CD4-positive, alpha-beta T cell treated with Interleukin-2 at 100 ng/mL for 4 hours (primary cell): ENCODE data around the gene HDHD5.

Experiments
- DNase-seq: peaks from one replicate; pipeline ENCODE4 v3.0.0-alpha.2; 2020; ENCODE audit warnings: low spot score

Gene HDHD5

DNA sequence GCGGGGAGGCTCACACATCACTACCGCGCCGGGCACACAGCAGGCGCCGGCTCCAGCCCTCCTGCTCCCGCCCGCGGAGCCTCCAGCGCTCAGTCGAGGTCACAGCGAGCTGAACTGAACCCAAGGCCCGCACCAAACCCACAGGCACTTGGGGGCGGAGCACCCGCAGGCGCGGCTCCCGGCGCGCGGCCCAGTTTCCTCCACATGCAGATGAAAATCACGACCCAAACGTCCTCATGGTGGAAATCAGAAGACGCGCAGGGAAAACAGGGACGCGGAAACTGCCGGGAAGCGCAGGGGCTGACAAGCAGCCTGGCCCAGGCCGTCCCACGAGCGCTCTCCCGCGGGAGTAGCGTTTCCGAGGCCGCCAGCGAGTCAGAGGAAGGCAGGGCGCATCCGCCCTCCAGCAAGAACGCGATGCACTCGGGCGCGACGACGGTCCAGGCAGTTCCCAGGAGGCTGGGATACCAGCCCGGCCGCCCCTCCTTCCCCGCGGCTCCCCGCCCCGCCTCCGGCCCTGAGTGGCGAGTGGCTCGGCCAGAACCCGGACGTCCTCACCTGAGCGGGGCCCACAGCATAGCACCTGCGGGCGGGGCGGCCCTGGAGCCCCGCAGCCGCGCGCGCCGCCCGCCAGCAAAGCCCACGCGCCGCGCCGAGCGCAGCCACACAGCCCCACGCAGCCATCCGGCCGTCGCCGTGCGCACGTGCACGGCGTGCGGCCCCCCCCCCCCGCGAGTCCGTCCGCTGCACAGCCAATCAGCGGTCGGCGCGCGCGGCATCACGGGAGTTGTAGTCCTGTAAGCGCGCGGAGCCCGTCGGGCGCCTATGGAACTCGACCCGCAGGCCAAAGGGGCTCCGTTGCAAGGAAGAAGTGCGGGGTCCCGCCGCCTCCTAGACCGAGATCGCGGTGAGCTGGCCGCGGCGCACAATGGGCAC lies at the start of gene HDHD5:
Gene HDHD5 (minus strand): TSS at position 710 of the 936 bp plus-strand sequence. CDS start 26 bp downstream, at position 684.
- peak; percentile 90 for DNase-seq

DNA sequence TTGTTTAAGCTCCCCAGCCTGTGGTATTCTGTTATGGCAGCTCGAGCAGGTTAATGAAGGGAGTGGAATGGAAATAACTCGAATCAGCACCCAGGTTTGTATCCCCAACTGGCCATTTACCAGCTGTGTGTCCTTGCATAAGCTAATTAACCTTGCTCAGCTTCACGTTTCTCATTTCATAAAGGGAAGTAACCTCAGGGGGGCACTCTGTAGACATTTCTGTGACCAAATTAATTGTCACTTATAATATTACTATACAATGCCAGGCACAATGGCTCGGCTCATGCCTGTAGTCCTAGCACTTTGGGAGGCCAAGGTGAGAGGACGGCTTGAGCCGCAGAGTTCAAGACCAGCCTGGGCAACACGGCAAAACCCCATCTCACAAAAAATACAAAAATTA lies 46.4 kb upstream of the HDHD5 start:
- DNase-seq, result no peak

DNA sequence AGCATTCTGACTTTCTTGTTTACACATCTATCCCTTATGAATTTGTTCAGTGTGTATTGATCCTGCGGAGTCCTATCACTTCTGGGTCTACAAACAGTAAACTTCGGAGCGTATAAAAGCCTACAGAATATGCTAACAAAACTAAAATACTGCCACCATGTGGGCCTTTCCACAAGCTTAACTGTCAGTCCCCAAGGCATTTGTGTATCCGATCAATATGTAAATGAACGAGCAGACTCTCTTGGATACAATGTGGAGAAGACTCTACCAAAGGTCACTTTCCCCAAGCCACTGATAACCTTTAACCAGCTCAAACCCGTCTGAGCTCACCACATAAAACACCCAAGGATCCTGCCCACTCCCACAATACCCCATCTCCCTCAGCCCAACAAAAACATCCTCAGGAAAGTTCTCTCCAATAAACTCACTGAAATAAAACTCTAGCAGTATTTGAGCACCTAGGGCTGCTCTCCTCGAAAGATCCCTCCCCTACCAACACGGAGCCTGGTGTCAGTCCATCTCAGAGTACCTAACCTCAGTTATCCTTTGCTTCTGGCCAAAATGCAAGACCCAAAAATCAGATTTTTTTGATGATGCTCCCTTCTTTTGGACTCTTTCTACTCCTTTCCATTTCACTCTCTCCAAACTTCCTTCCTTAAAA lies 42.3 kb upstream of the HDHD5 start:
- no peak for DNase-seq

DNA sequence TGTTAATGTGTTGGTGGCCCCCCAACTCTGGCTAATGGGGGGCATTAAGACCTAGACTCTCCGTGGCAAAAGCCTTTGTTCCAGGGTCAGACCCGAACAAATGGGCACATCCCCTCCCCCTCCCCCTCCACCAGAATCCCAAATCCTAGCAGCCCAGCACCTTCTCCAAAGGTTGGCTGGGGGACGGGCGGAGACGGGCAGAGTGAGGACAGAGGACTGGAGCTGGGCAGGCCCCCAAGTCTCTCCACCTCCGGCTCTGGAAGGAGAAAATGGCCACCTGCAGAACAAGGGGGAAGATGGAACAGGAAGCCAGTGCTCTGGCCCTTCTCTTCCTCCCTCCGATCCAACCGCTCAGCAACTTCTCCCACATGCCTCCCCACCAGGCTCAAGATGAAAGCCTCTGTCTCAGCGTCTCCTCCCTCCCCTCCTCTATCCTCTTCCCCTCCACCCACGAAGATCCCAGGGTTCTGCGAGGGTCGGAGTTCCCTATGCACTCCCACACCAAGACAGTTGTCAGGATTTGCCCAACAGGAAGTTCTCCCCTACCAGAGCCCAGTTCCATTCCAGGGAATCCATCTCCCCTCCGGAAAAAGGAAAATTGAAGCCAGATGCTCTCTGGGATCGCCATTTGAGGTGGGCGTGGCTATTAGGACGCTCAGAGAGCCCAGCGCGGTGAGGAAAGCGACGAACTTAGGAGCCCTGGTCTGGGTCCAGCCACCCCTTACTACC lies 40.1 kb upstream of the HDHD5 start:
- no peak for DNase-seq

DNA sequence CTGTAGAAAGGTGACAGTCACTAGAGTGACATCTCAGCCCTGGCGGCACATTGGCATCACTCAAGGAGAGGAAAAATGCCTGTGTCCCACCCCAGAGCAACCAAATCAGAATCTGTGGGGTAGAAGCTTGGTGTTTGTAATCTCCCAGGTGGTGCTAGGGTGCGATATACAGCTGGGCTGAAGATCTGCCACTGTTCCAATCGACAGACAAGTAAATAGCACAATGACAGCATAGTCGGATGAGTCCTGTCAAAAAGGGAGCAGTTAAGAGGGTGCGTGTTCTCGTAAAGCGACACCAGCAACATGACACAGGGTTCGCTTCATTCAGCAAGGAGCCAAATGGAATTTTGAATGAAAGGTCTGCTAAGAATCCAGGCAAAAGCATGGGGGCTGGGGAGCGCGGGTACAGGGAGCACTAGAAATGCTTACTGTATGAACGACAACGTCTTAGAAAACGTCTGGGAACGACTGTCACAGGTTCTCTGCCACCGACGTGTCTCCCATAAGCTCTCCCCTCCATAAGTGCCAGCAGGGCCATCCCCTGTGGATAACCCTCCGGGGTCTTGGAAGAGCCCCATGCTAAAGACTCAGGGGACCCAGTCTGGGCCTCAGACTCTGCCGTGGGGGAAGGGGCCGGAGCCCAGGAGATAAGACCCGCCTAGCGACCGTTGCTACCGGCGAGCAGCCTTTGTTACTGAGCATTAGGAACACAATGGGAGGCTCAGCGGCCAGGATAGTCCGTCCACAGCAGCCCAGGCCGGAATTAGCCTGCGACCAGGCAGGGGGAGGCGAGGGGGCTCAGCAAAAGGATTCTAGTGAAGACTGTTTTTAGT lies 39.3 kb upstream of the HDHD5 start:
- no peak for DNase-seq

DNA sequence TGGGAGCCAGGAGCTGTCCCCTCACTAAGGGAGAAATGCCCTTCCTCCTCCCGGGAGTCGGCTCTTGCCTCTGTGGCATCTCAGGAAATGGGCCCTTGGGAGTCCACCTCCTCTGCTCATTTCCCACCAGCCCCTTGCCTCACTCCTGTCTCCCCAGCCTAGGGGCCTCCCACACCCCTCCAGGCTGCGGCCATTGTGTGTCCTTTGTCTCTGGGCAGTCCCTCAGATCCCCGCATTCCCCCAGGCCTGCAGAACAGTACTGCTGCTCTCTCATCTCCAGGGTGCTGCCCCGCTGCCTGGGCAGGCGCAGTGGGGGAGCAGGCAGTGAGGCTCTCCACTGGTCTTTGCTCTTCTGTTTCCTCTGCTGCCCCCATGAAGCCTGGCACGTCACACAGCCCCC lies 35.1 kb upstream of the HDHD5 start:
- no peak for DNase-seq

DNA sequence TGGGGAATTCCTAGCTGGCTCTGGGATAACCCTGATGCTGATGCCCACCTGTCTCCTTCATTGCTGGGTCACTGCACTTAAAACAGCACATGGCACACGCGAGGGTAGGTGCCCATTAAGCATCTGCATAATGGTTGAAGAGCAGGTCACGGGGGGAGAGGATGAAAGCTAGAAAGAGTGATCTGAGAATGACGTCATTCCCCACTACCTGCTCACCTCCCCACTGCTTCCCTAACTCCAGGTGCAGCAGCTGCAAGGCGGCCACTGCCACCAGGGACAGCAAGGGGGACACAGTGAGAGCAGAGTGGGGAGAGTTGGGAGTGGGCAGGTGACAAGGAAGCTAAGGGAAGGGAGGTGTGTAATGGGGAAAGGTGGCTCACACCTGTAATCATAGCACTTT lies 33.1 kb upstream of the HDHD5 start:
- no peak for DNase-seq

DNA sequence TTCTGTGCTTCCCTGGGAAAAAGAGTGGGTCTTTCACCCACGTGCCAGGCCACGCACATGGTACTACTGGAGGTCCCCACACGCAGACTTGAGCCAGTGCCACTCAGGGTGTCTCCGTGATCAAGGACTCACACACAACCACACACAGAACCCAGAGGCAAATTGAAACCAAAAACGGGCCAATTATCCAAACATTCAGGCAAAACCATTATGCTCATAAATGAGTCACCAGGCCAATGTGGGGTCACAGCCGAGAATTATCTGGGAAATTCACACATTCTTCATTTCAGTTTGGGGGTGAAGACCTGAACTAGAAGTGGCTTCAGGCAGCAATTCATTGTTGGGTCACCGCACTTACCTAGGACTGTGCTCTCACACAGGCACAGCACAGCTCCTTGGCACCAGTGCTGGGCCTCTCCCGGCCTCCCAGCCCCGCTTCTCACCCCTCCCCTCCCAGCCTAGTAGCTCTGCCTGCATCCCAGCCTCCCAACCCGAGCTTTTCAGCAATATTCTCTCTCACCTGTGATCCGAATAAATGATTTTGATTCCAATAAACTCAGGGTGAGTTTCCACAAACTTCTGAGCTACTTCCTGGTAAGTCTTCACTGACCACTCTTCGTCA lies 32.2 kb upstream of the HDHD5 start:
- no peak for DNase-seq

DNA sequence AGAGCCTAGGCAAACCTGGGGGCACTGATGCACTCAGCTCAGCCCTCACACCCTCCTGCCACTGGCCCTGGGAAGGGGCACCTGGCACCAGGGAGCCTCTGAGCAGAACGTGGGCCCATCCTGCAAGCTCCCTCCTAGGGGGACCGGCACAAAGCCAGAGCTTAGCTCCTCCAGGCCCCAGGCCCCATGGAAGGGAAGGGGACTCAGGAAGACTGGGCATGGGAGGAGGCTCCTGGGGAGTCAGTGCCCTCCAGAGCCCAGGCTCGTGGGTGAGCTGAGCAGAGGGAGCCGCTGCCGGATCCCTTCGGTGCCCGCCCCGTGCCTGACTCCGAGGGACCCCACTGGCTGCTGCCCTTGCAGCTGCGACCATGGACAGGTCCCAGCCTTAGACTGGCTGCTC lies 31.6 kb upstream of the HDHD5 start:
- DNase-seq, result no peak

DNA sequence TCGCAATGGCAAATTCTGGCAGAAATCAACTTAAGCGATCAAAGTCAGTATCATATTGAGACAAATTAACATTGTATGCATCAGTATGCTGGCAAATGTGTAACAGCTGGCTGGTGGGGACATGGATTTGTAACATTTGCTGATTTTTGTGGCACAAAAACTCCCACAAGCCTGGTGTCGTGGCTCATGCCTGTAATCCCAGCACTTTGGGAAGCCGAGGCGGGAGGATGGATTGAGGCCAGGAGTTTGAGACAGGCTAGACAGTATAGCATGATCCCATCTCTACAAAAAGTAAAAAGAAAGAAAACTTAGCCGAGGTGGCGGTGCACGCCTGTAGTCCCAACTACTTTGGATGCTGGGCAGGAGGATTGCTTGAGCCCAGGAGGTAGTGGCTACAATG lies 17.6 kb upstream of the HDHD5 start:
- no peak for DNase-seq

DNA sequence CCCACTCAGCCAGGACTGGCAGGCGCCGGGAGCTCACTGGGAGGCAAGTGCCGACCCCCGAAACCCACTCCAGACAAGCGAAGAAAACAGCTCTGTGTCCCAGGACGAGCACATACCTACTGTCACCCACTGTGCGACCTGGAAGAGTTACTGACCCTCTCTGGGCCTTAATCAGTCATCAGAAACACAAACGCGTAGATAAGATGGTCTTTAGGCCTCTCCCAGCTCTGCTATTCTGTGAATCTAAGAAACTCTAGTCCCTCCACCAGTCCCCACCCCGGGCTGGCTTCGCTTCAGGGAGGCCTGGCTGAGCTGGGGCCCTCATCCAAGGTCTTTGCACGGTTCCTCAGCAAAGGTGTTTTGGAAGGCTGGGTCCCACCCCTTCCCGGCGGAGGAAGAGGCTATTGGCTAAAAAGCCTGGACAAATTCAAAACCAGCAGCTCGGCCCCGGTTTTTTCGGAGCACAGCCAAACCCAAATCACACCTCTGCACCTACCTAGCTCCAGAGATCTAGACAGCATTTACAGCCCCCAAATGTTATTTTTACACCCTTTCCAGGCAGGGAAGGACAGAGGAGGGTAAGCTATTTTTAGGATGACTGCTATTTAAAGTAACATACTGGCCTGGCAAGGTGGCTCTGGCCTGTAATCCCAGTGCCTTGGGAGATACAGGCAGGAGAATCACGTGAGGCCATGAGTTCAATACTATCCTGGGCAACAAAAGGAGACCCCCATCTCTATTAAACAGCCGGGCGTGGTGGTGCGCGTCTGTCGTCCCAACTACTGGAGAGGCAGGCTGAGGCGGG lies 13.2 kb upstream of the HDHD5 start:
- no peak for DNase-seq

DNA sequence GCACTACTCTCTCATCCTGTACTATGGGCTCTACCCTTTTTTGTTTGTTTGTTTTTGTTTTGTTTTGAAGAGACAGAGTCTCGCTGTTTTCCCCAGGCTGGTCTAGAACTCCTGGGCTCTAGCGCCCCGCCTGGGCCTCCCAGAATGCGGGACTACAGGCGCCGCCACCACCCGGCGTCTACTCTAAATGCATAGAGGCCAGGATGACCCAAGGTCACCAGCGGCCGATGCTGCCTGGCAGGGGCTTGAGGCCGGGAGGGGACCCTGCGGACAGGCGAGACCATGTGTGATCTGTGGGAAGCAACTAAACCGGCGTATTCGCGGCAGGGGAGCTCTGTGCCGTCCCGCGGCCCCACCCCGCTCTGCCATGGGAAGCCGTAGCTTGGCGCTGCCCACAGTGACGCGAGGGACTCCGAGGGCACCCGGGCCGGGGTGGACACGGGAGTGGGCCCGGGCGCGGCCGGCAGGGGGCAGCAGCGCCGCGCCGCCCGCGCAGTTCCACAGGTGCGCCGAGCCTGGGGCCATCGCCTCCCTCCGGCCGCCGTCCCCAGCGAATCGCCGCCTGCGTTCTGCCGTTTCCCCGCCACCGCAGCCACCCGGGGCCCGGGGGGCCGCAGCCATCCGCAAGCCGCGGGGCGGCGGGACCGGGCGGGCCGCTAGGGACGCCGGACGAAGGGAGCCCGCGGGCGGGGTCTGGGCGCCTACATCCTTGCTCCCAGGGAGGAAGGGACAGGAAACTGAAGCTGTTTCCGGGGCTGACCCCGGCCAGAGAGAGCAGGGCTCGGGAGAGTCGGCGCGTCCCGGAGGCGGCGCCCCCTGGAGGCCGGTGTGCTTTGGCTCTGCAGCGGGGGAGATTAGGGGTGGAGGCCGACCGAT lies 12.3 kb upstream of the HDHD5 start:
- peak; percentile 83 for DNase-seq

DNA sequence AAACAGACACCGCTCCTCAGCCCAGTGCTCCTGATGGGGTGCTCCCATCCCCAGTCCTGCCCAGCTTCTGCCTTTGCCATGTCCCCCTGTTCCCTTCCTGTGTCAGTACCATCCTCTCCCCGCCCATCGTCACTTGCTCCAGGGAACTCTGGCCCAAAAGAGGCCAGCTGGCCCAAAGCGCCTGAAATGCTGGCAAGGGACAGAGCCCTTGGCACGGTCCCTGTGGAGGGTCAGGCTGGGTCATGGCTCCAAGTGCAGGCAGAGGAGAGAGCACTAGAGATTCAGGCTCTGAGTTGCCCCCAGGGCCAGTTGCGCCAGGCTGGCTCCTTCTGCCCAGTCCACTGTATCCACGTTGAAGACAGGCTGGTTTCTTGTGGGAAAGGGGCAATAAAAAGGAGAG lies 8.4 kb upstream of the HDHD5 start:
- no peak for DNase-seq

DNA sequence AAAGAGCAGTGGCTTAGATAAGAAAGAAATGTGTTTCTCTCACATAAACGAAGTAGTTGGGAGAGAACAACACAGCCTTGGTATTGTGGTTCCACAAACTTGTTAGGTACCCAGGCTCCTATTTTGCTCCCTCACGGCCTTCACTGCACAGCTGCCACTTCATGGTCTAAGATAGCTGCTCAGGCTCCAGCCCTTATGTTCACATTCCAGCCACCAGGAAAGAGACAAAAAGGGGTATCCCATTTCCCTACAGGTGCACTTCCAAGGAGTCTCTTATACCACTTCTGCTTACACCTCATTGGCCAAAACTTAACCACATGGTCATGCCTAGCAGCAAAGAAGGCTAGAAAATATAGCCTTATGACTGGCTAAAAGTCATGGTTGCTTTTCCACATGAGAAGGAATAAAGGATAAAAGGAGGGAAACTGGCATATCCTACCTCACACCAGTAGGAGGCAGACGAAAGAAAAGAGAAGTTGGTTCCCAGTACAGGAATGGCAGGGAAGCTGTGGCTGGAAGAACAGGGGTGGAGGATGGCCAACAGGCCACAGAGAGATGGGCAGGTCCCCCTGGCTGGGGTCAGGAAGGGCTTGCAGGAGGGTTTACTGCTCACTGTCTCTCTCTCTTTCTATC lies 5.4 kb upstream of the HDHD5 start:
- DNase-seq, result no peak

DNA sequence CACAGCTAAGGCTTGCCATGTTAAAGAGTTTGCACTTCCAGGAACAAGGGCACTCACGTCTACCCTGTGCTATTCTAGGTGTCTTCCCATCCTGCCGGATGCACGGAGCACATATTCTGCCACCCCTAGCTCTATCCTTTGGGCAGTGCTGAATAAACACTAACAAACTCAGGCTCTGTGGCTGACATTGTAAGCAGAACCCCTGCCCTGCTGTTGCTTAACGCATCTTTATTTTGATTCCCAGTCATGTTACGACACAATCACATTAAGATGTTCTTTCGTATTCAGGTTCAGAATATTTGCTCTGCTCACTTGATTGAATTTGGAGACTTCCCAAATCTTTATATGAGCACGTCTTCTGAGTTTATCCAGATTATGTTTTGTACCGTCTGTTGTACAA lies 3.7 kb upstream of the HDHD5 start:
- DNase-seq, result no peak

DNA sequence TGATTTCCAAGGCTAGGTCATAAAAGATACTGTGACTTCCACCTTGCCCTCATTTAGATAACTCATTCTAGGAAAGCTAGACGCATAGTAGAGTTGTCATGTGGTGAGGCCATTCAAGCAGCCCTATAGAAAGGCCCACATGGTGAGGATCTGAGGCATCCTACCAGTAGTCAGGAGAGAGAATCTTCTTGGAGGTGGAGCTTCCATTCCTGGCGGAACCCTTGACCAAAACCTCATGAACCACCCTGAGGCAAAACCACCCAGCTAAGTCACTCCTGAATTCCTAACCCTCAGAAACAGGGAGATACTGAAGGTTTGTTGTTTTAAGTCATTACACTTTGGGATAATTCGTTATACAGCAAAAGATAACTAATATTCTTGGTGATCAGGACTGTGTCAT lies 2.9 kb upstream of the HDHD5 start:
- no peak for DNase-seq

DNA sequence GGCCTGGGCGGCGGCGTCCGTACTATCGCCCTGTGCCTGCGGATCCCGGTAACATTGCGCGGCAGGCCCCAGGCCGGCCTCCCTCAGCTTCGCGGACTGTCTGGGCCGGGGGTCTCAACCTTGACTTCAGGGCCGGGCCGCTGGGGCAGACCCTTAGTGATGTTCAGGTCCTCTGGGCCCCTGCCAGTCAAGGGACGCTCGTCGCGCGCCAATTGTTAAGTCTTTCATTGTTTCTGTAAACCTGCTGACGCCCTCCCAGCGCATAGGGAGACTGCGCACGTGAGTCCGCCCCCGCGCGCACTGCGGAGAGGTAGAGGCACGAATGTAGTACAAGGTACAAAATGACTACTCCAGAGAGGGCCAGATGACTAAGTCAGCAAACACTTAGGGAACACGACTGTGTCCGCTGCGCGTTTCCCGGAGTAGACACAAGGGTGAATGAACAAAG lies 451 bp upstream of the HDHD5 start:
- peak; percentile 23 for DNase-seq

DNA sequence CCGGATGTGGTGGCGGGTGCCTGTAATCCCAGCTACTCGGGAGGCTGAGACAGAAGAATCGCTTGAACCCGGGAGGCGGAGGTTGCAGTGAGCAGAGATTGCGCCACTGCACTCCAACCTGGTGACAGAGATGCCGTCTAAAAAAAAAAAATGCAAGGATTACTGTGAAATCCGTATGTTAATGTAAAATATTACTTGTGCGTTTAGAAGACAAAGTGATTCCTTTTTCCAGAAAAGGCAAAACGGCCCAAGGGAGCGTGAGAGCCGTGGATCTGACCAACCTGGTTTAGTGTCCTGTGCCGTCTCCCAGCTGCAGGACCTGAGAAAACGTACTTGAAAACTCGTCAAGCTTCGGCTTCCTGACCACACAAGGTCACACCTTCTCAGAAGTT lies 905 bp downstream of the HDHD5 start:
- DNase-seq, result no peak

DNA sequence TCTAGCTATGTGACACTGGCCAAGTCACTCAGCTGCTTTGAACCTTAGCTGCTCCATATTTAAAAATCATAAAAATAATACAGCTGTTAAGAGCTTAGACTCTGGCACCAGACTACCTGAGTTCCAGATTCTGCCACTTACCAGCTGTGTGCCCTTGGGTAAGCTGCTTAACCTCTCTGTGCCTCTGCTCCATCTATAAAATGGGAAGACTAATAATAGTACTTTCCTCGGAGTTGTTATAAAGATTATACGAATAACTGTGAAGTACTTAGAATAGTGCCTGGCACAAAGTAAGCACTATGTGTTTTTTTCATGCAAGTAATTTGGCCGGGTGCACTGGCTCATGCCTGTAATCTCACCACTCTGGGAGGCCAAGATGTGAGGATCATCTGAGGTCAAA lies 1.4 kb downstream of the HDHD5 start:
- DNase-seq, result no peak
